MCF 10A (cell line): ENCODE results near the gene AMBRA1. TPM values are rescaled to one million over a fixed set of nuclear protein-coding genes. Genes with fewer than 3 reads are reported as not detected.

Experiments used
- BruUV-seq: library from RNA; stranded (reverse); fragments of 400-500 nt; replicated peaks from 2 replicates; lab custom pipeline; 2021; lab: Mats Ljungman, UMichigan
- CTCF ChIA-PET: fragments of 300-600 bp; sonication (Branson Sonifier 250); formaldehyde crosslinking; extraction: SDS; loops from one replicate; lab custom pipeline; 2021; ENCODE audit warnings: antibody characterized with exemption, inconsistent platforms; lab: Yijun Ruan, JAX
- POLR2A ChIA-PET: fragments of 300-600, 350-650 bp; sonication (Branson Sonifier 250); formaldehyde crosslinking; extraction: SDS; loops from one replicate; lab custom pipeline; 2020; ENCODE audit warnings: antibody characterized with exemption, inconsistent platforms; lab: Yijun Ruan, JAX
- DNase-seq: peaks from one replicate; pipeline ENCODE4 v3.0.0-alpha.2; 2018; ENCODE audit not compliant: unreplicated experiment
- H3K27ac Mint-ChIP-seq: one replicate; pipeline ENCODE4 v1.8.0; 2022; ENCODE audit warnings: mild to moderate bottlenecking, low read depth, mixed read lengths; ENCODE audit not compliant: unreplicated experiment
- H3K27me3 Mint-ChIP-seq: one replicate; pipeline ENCODE4 v1.8.0; 2022; ENCODE audit warnings: mixed read lengths; ENCODE audit not compliant: insufficient read depth, unreplicated experiment
- H3K36me3 Mint-ChIP-seq: one replicate; pipeline ENCODE4 v1.8.0; 2022; ENCODE audit warnings: mild to moderate bottlenecking, moderate library complexity, mixed read lengths; ENCODE audit not compliant: insufficient read depth, unreplicated experiment
- H3K4me1 Mint-ChIP-seq: one replicate; pipeline ENCODE4 v1.8.0; 2022; ENCODE audit warnings: mixed read lengths; ENCODE audit not compliant: insufficient read depth, unreplicated experiment
- H3K4me3 Mint-ChIP-seq: one replicate; pipeline ENCODE4 v1.8.0; 2022; ENCODE audit warnings: mild to moderate bottlenecking, moderate library complexity, mixed read lengths; ENCODE audit not compliant: unreplicated experiment
- H3K9me3 Mint-ChIP-seq: one replicate; pipeline ENCODE4 v1.8.0; 2022; ENCODE audit warnings: mixed read lengths; ENCODE audit not compliant: unreplicated experiment
- intact Hi-C: fragments of 100-400 bp; cut with micrococcal nuclease; formaldehyde crosslinking; loops from 2 replicates; pipeline ENCODE4 v1.14.1; 2022
- total RNA-seq: library from RNA; stranded (reverse); gene quantifications from 2 replicates; pipeline ENCODE4 v1.2.3, GENCODE V29; 2022
- TF ChIP-seq, protein P1 (sequence below): fragments of 200-600 bp; IDR thresholded peaks from one replicate; pipeline ENCODE4 v1.8.0; 2022; ENCODE audit warnings: antibody characterized with exemption, mild to moderate bottlenecking; ENCODE audit not compliant: unreplicated experiment

AMBRA1 gene
- total RNA-seq, 1 experiment from 2014 or later, result 19.6 TPM

- intact Hi-C loops, result no loop called here
- ChIA-PET CTCF (interaction anchor here (0.7 to 4.1 kb wide), 12 partner anchors 10 to 893 kb away, joined by 3 to 21 read pairs (median 4); no protein-coding TSS in a partner anchor), POLR2A (interaction anchor here (0.7 to 1.1 kb wide), 4 partner anchors 26 to 269 kb away, joined by 3 read pairs; no protein-coding TSS in a partner anchor)
- Mint-ChIP-seq H3K9me3 (no peaks in the 10 kb centered on the region), H3K36me3 (no peaks in the 10 kb centered on the region), H3K4me3 (no peak overlapping the region), H3K4me1 (peaks cover 6% of the 10 kb centered on the region), H3K27ac (no peak overlapping the region), H3K27me3 (peaks cover 40% of the 10 kb centered on the region)
- DNase-seq, result no peak
- BruUV-seq, result no TSS peak
- TF ChIP-seq, protein P1, sequence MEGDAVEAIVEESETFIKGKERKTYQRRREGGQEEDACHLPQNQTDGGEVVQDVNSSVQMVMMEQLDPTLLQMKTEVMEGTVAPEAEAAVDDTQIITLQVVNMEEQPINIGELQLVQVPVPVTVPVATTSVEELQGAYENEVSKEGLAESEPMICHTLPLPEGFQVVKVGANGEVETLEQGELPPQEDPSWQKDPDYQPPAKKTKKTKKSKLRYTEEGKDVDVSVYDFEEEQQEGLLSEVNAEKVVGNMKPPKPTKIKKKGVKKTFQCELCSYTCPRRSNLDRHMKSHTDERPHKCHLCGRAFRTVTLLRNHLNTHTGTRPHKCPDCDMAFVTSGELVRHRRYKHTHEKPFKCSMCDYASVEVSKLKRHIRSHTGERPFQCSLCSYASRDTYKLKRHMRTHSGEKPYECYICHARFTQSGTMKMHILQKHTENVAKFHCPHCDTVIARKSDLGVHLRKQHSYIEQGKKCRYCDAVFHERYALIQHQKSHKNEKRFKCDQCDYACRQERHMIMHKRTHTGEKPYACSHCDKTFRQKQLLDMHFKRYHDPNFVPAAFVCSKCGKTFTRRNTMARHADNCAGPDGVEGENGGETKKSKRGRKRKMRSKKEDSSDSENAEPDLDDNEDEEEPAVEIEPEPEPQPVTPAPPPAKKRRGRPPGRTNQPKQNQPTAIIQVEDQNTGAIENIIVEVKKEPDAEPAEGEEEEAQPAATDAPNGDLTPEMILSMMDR, result no peak
Measured at GRCh38 chr11:46387456-46387855, 206.4 kb downstream of the AMBRA1 start.

- no TSS peak for BruUV-seq
- H3K4me1 Mint-ChIP-seq, result peaks cover 6% of the 10 kb centered on the region
- TF ChIP-seq, protein P1, result no peak
- ChIA-PET CTCF (interaction anchor here (0.6 to 4.1 kb wide), 7 partner anchors 9 to 885 kb away, joined by 3 to 21 read pairs (median 5); no protein-coding TSS in a partner anchor), POLR2A (interaction anchor here (0.9 to 1.1 kb wide), 2 partner anchors 25 to 152 kb away, joined by 3 read pairs; no protein-coding TSS in a partner anchor)
- intact Hi-C loops, result no loop called here
- H3K9me3 Mint-ChIP-seq, result no peaks in the 10 kb centered on the region
- H3K27me3 Mint-ChIP-seq, result peaks cover 40% of the 10 kb centered on the region
- DNase-seq, result no peak
- H3K27ac Mint-ChIP-seq, result no peak overlapping the region
- H3K4me3 Mint-ChIP-seq, result no peak overlapping the region
- H3K36me3 Mint-ChIP-seq, result no peaks in the 10 kb centered on the region
Measured at GRCh38 chr11:46386674-46387073, 207.1 kb downstream of the AMBRA1 start.

GRCh38 chr11:46386005-46386578 lies 207.7 kb downstream of the AMBRA1 start:
- DNase-seq, result no peak
- TF ChIP-seq, protein P1, result no peak
- intact Hi-C loops, result no loop called here
- H3K4me3 Mint-ChIP-seq, result no peak overlapping the region
- no peaks in the 10 kb centered on the region for H3K36me3 Mint-ChIP-seq
- no TSS peak for BruUV-seq
- peaks cover 38% of the 10 kb centered on the region for H3K27me3 Mint-ChIP-seq
- CTCF ChIA-PET, result interaction anchor here (0.5 to 1.5 kb wide), 6 partner anchors 22 to 423 kb away, joined by 3 to 6 read pairs (median 3); no protein-coding TSS in a partner anchor
- H3K9me3 Mint-ChIP-seq, result no peaks in the 10 kb centered on the region
- H3K4me1 Mint-ChIP-seq, result peaks cover 6% of the 10 kb centered on the region
- H3K27ac Mint-ChIP-seq, result no peak overlapping the region
- POLR2A ChIA-PET, result interaction anchor here (0.9 kb wide), 1 partner anchor 153 kb away, joined by 3 read pairs; no protein-coding TSS in a partner anchor

DNA sequence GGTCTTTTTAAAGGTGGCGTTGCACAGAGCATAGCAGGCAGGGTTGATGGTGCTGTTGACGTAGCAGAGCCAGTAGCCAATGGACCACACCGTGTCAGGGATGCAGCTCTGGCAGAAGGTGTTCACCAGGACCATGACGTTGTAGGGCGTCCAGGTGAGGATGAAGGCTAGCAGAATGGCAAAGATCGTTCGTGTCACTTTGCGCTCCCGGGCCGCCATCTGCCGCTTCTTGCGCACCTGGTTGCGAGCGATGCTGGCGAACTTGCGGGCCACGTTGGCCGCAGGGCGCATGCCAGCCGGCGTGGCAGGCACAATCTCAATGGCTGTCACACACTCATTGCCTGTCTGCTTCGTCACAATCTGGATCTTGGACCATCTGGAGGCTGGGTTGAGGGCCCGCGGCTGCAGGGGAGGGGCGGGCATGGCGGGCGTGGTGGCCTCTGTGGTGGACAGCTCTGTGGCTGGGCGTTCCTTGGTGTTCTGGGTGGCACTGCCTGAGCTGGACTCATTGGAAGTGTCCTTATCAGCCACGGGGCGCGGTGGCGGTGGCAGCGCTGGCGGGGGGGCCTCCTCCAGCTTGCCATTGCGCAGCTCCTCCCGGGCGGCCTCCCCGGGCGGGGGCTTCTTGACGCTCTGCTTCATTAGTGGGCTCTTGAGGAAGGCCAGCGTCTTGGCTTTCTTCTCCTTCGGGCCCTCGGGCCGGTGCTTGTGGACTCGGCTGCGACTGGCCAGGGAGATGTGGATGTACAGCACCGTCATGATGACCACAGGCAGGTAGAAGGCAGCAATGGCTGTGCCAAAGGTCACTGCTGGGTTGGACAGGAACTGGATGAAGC lies 208.4 kb downstream of the AMBRA1 start:
- Mint-ChIP-seq H3K4me3 (no peak overlapping the region), H3K27me3 (peaks cover 31% of the 10 kb centered on the region), H3K4me1 (peaks cover 6% of the 10 kb centered on the region), H3K9me3 (no peaks in the 10 kb centered on the region), H3K36me3 (no peaks in the 10 kb centered on the region), H3K27ac (no peak overlapping the region)
- POLR2A ChIA-PET, result interaction anchor here (0.7 kb wide), 1 partner anchor 117 kb away, joined by 3 read pairs; no protein-coding TSS in a partner anchor
- TF ChIP-seq, protein P1, result no peak
- CTCF ChIA-PET, result interaction anchor here (0.5 to 0.7 kb wide), 3 partner anchors 21 to 154 kb away, joined by 3 read pairs; no protein-coding TSS in a partner anchor
- intact Hi-C loops, result no loop called here
- no TSS peak for BruUV-seq
- no peak for DNase-seq
